ENCODE results near the gene NCOA3.
"Not testable (repeated sequence)": the region's sequence is repeated elsewhere in the genome, so short reads cannot be mapped to it uniquely, and the experiment has no call there.

The NCOA3 gene

DNA sequence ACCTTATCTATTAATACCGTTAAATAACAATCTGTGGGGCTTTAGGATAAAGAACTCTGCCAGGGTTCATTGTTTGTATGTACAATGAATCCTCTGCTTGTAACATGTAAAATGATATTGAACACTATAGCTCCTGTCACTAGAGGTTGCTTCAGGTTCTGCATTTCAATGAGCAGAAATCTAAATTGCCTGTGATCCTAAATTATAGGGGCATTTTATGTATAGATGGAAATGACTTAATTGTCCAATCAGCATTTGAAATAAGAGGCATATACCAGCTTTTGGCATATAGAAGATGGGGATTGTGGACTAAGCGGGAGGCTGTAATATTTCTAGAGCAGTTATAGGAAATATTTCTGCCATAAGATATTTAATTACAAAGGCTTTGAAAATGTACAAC lies 2.0 kb downstream of the NCOA3 start:
- TF ChIP-seq, protein P1, sequence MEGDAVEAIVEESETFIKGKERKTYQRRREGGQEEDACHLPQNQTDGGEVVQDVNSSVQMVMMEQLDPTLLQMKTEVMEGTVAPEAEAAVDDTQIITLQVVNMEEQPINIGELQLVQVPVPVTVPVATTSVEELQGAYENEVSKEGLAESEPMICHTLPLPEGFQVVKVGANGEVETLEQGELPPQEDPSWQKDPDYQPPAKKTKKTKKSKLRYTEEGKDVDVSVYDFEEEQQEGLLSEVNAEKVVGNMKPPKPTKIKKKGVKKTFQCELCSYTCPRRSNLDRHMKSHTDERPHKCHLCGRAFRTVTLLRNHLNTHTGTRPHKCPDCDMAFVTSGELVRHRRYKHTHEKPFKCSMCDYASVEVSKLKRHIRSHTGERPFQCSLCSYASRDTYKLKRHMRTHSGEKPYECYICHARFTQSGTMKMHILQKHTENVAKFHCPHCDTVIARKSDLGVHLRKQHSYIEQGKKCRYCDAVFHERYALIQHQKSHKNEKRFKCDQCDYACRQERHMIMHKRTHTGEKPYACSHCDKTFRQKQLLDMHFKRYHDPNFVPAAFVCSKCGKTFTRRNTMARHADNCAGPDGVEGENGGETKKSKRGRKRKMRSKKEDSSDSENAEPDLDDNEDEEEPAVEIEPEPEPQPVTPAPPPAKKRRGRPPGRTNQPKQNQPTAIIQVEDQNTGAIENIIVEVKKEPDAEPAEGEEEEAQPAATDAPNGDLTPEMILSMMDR (IDR thresholded peaks at IDR 0.05): no peak
- Mint-ChIP-seq H3K36me3 (ENCODE audit: low read depth) (no peaks in the 10 kb centered on the region), H3K4me3 (peak overlapping the region; percentile 98), H3K27me3 (ENCODE audit: low read depth, poor library complexity) (peaks cover 3% of the 10 kb centered on the region), H3K27ac (no peak overlapping the region), H3K4me1 (peaks cover 50% of the 10 kb centered on the region), H3K9me3 (no peaks in the 10 kb centered on the region)
- no peak for DNase-seq

DNA sequence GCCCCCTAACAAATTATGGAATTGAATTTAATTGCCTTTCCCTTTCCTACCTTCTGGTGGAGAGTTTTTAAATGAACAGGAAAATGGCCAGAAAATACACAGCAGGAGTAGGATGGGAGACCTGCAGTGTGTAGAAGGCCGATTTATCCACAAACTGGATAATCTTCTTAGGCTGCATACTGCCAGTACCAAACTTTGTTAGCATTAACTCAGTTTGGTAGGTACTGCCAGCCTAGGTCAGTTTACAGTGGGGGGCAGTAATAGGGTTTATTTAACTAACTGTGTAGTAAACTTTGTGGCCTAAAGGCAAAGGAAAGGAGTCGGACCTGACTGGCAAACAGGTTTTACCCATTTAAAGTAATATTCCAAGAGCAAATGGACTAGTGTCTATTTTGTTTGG lies 4.6 kb downstream of the NCOA3 start:
- TF ChIP-seq, protein P1 (IDR thresholded peaks at IDR 0.05): no peak
- peak overlapping the region; percentile 25 for H3K27ac Mint-ChIP-seq
- no peaks in the 10 kb centered on the region for H3K9me3 Mint-ChIP-seq
- H3K4me1 Mint-ChIP-seq: peaks cover 37% of the 10 kb centered on the region
- no peak overlapping the region for H3K4me3 Mint-ChIP-seq
- peaks cover 20% of the 10 kb centered on the region for H3K36me3 Mint-ChIP-seq (ENCODE audit: low read depth)
- no peak for DNase-seq
- H3K27me3 Mint-ChIP-seq (ENCODE audit: low read depth, poor library complexity): peaks cover 3% of the 10 kb centered on the region

DNA sequence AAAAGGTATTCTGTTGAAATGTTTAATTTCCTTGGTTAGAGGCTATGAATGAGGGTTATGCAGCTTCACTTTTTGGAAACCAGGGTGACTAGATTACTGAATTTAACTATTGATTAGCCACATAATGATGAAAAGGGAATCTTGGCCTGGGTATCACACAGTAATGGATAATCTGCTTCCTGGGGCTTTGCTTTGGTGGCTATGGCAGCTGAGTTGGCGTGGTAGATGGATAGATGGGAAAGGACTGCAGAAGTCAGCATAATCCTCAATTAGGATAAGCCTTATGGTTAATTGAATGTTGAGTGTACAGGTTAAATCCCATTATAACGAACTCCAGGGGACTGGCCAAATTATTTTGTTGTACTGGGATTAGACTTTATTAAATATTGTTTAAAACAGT lies 5.2 kb downstream of the NCOA3 start:
- no peak overlapping the region for H3K27ac Mint-ChIP-seq
- DNase-seq: no peak
- H3K9me3 Mint-ChIP-seq: no peaks in the 10 kb centered on the region
- peaks cover 3% of the 10 kb centered on the region for H3K27me3 Mint-ChIP-seq (ENCODE audit: low read depth, poor library complexity)
- TF ChIP-seq, protein P1 (IDR thresholded peaks at IDR 0.05): no peak
- no peak overlapping the region for H3K4me3 Mint-ChIP-seq
- H3K36me3 Mint-ChIP-seq (ENCODE audit: low read depth): peaks cover 24% of the 10 kb centered on the region
- peaks cover 34% of the 10 kb centered on the region for H3K4me1 Mint-ChIP-seq

DNA sequence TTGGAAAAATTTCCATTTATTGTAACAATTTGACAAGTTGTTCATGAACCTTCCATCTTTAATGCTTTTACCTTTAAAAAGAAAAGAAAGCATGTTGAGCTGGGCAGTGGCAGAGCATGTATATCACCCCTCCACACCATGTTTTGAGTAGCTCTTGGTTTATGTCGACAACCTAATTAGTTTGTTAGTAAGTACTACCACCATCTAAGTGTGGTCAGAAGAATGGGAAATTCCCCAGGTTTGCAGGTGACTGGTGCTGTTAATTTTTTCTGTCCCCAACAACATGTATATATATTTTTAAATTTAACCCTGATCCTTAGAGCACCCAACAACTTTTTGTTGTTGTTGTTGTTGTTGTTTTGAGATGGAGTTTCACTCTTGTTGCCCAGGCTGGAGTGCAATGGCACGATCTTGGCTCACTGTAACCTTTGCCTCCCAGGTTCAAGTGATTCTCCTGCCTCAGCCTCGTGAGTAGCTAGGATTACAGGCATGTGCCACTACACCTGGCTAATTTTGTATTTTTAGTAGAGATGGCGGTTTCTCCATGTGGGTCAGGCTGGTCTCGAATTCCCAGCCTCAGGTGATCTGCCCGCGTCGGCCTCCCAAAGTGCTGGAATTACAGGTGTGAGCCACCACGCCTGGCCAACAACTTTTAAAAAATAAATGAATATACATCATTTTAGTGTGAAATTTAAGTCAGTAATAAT lies 5.7 kb downstream of the NCOA3 start:
- H3K4me3 Mint-ChIP-seq; DNase-seq; H3K27me3 Mint-ChIP-seq (ENCODE audit: low read depth, poor library complexity); H3K9me3 Mint-ChIP-seq; H3K27ac Mint-ChIP-seq: not testable (repeated sequence)
- H3K36me3 Mint-ChIP-seq (ENCODE audit: low read depth): peaks cover 25% of the 10 kb centered on the region
- H3K4me1 Mint-ChIP-seq: peaks cover 34% of the 10 kb centered on the region

DNA sequence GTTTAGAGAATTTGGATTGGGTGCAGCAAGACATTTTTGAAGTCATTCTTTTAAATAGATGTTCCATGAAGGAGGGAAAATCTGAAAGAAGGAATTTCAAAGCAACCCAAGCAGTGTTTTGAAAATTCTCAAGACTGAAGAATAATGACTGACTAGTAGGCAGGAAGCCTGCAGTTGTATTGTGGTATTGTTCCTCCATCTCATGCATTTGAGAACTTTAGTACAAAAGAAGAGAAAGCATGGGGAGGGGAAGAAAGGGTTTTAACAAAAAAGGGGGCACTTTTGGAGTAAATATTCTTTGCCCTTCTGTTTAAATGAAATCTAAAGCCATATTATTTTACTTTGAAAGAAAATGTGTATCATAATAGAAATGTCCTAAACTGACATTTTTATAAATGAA lies 6.6 kb downstream of the NCOA3 start:
- peaks cover 28% of the 10 kb centered on the region for H3K36me3 Mint-ChIP-seq (ENCODE audit: low read depth)

DNA sequence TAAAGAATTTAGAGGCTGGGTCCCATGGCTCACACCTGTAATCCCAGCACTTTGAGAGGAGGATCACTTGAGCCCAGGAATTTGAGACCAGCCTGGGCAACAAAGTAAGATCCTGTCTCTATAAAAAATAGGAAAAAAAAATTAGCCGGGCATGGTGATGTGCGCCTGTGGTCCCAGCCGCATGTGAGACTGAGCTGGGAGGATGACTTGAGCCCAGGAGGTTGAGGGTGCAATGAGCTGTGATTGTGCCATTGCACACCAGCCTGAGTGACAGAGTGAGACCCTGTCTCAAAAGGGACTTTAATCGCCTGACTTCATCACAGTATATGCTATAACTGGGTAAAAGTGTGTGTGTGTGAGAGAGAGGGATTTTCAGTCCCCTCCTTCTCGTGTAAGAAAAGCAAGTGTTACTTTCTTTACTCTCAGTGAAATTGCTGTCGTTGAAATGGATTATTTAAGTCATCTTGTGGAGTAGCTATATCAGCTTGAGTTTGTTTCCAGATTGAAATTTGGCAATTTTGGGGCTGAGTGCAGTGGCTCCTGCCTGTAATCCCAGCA lies 7.5 kb downstream of the NCOA3 start:
- TF ChIP-seq, protein P1 (IDR thresholded peaks at IDR 0.05): no peak
- DNase-seq: no peak
- Mint-ChIP-seq H3K4me1 (peaks cover 18% of the 10 kb centered on the region), H3K27ac (no peak overlapping the region), H3K9me3 (no peaks in the 10 kb centered on the region), H3K4me3 (no peak overlapping the region), H3K27me3 (ENCODE audit: low read depth, poor library complexity) (no peaks in the 10 kb centered on the region), H3K36me3 (ENCODE audit: low read depth) (peaks cover 28% of the 10 kb centered on the region)

More for the DNA sequence above, 6.6 kb downstream of the NCOA3 start:
- TF ChIP-seq, protein P1 (IDR thresholded peaks at IDR 0.05): no peak
- H3K27ac Mint-ChIP-seq: no peak overlapping the region
- no peak for DNase-seq
- H3K4me3 Mint-ChIP-seq: no peak overlapping the region
- H3K27me3 Mint-ChIP-seq (ENCODE audit: low read depth, poor library complexity): no peaks in the 10 kb centered on the region
- peaks cover 27% of the 10 kb centered on the region for H3K4me1 Mint-ChIP-seq
- H3K9me3 Mint-ChIP-seq: no peaks in the 10 kb centered on the region

Measured in nephron progenitor cell (in vitro differentiated cells).